A673 (cell line): ENCODE measurements around the gene ZC3H18. TPM values are rescaled to one million over a fixed set of nuclear protein-coding genes. Genes with fewer than 3 reads are reported as not detected.

ENCODE experiments used
- BruUV-seq: library from RNA; stranded (reverse); fragments of 400-500 nt; replicated peaks from 2 replicates; lab custom pipeline; 2021; lab: Mats Ljungman, UMichigan
- CTCF ChIA-PET: fragments of 300-600 bp; sonication (Branson Sonifier 250); formaldehyde crosslinking; loops from one replicate; lab custom pipeline; 2022; ENCODE audit warnings: antibody characterized with exemption; lab: Charles Lee
- POLR2A ChIA-PET: fragments of 300-600 bp; sonication (Branson Sonifier 250); formaldehyde crosslinking; loops from one replicate; lab custom pipeline; 2022; ENCODE audit warnings: antibody characterized with exemption; ENCODE audit not compliant: low non-redundant PET; lab: Charles Lee
- DNase-seq: peaks from one replicate; pipeline ENCODE4 v3.0.0-alpha.2; 2015; ENCODE audit warnings: low spot score
- H3K27ac ChIP-seq: fragments of 200-600 bp; sonication (generic); 2 replicates; pipeline ENCODE4 v1.5.1; 2016; ENCODE audit warnings: mixed run types, low read depth, mild to moderate bottlenecking, mixed read lengths, antibody characterized with exemption, low read length; ENCODE audit not compliant: poor library complexity, severe bottlenecking
- H3K27me3 ChIP-seq: fragments of 200-600 bp; sonication (generic); replicated peaks from 2 replicates; pipeline ENCODE4 v1.6.1; 2017; ENCODE audit warnings: mixed run types, low read depth, mild to moderate bottlenecking, mixed read lengths, antibody characterized with exemption, low read length; ENCODE audit not compliant: insufficient read depth, poor library complexity
- H3K36me3 ChIP-seq: fragments of 200-600 bp; sonication (generic); 2 replicates; pipeline ENCODE4 v1.6.1; 2016; ENCODE audit warnings: mixed run types, mild to moderate bottlenecking, mixed read lengths, antibody characterized with exemption, low read length; ENCODE audit not compliant: insufficient read depth, poor library complexity, severe bottlenecking
- H3K4me1 ChIP-seq: fragments of 200-600 bp; sonication (generic); 2 replicates; pipeline ENCODE4 v1.6.1; 2017; ENCODE audit warnings: mixed run types, mild to moderate bottlenecking, mixed read lengths, antibody characterized with exemption, low read length; ENCODE audit not compliant: insufficient read depth, poor library complexity, severe bottlenecking
- H3K4me3 ChIP-seq: fragments of 200-600 bp; sonication (generic); 2 replicates; pipeline ENCODE4 v1.5.1; 2016; ENCODE audit warnings: low read depth, mixed run types, mild to moderate bottlenecking, mixed read lengths, low read length; ENCODE audit not compliant: poor library complexity, severe bottlenecking
- H3K9me3 ChIP-seq: fragments of 200-600 bp; sonication (generic); 2 replicates; pipeline ENCODE4 v1.6.1; 2016; ENCODE audit warnings: mixed run types, low read depth, mild to moderate bottlenecking, mixed read lengths, antibody characterized with exemption, low read length; ENCODE audit not compliant: poor library complexity, severe bottlenecking
- CTCF ChIP-seq: fragments of 300-800, 200-600 bp; sonication (generic); conservative IDR thresholded peaks from 2 replicates; pipeline ENCODE4 v1.5.1; 2017; ENCODE audit warnings: low read depth, mild to moderate bottlenecking, antibody characterized with exemption, low read length, moderate library complexity, mixed read lengths
- EZH2 ChIP-seq: fragments of 200-600 bp; sonication (generic); IDR thresholded peaks from 2 replicates; pipeline ENCODE4 v1.6.1; 2017; ENCODE audit warnings: borderline replicate concordance, low read depth, mild to moderate bottlenecking, mixed read lengths, antibody characterized with exemption, low read length; ENCODE audit not compliant: poor library complexity, severe bottlenecking
- intact Hi-C: fragments of 100-400 bp; cut with micrococcal nuclease; formaldehyde crosslinking; loops from one replicate; pipeline ENCODE4 v1.10.0; 2022; ENCODE audit not compliant: unreplicated experiment
- total RNA-seq: library from RNA; stranded (reverse); gene quantifications from 2 replicates; pipeline ENCODE4 v1.2.3, GENCODE V29; 2021

The ZC3H18 gene
- total RNA-seq, 1 experiment from 2014 or later = 83.4 TPM

DNA sequence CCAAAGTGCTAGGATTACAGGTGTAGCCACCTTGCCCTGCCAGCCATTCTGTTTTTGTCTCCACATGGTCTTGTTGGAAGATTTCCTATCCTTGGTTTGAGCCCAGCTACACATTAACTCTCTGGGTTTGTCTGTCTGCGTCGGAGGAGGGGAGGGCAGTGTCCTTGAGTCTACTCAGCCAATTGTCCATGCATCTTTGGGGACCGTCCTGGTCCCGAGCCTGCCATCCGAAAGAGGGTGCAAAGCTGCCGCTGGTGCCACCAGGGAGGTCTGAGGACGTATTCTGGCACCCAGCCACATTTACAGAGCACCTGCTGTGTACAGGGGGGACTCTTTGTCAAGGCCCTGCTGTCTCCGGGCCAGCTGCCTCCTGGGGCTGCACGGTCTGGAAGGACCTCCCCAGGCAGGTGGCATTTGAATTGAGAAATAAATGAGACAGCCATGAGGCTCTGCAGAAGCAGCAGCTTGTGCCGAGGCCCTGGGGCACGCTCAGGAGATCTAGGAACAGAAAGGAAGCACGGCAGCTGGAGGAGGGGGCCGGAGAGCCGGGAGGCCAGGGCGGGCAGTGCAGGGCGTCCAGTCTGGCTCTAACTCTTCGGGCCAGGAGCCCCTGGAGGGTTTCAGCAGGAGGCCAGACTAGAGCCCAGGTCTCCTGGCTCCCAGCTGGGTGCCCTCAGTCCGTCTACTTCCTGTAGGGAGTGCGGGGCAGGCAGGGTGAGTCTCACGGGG is 79.2 kb downstream of the ZC3H18 start:
- CTCF ChIA-PET = no interaction called here

DNA sequence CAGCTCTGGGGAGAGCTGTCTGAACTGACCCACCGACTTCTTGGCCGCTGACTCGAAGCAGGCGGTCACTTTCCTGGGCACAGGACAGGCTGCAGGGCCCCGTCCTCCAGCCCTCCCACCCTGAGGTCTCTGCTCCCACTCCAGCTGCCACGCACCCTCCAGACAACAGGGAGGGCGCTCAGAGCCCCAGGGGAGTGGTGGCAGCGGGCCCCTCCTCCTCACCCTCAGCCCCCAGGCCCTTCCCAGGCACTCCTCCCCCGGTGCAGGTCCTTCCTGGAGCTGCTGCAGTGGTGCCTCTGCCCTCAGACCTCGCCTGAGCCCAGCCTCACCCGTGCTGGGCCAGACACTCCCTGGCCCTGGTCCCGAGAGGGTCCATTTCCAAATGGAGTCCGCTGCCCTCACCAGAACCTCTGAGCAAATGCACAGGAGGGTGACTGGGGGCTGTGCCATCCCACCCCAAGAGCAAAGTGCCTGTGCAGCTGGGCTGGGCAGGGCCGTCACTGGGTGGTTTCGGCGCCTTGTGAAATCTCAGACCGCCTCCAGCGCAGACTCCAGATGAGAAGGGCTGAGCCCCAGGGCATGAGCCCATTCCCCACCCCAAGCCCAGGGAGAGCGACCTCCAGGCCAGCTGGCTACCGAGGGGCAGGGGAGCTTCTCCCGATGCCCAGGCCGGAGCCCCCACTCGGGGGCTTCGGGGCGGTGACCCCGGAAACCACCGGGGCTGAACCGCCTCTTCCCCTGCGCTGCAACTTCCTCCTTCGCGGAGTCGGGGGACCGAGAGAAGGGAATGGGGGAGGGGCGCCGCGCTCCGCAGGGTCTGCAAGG is 79.9 kb downstream of the ZC3H18 start:
- CTCF ChIA-PET = no interaction called here
- POLR2A ChIA-PET = no interaction called here
- Histone ChIP-seq H3K4me1 (peaks cover 17% of the 10 kb centered on the region), H3K27me3 (no peaks in the 10 kb centered on the region), H3K4me3 (peak overlapping the region; percentile 74), H3K27ac (peak overlapping the region; percentile 70), H3K9me3 (no peaks in the 10 kb centered on the region), H3K36me3 (peaks cover 19% of the 10 kb centered on the region)
- no peak for TF ChIP-seq CTCF
- no peak for TF ChIP-seq EZH2
- BruUV-seq = no TSS peak
- intact Hi-C loops = no loop called here
- DNase-seq = no peak

More for the DNA sequence above, 79.2 kb downstream of the ZC3H18 start:
- intact Hi-C loops = no loop called here
- Histone ChIP-seq H3K27ac (peak overlapping the region; percentile 70), H3K9me3 (no peaks in the 10 kb centered on the region), H3K27me3 (no peaks in the 10 kb centered on the region), H3K36me3 (peaks cover 12% of the 10 kb centered on the region), H3K4me3 (peak overlapping the region; percentile 74), H3K4me1 (peaks cover 17% of the 10 kb centered on the region)
- TF ChIP-seq CTCF (no peak), EZH2 (no peak)
- BruUV-seq = no TSS peak
- POLR2A ChIA-PET = interaction anchor here (0.7 kb wide), 1 partner anchor 134 kb away, joined by 6 read pairs; no protein-coding TSS in a partner anchor
- no peak for DNase-seq

- ChIA-PET CTCF (no interaction called here), POLR2A (no interaction called here)
- BruUV-seq = no TSS peak
- peak within 1 kb of the TSS; percentile 70 for H3K27ac ChIP-seq
- no peak for TF ChIP-seq CTCF
- TF ChIP-seq EZH2 = no peak
- no peaks in the 10 kb centered on the region for H3K27me3 ChIP-seq
- no peaks in the 10 kb centered on the region for H3K9me3 ChIP-seq
- H3K36me3 ChIP-seq = peaks cover 26% of the 10 kb centered on the region
- DNase-seq = peak; percentile 69
- intact Hi-C loops = no loop called here
- peak within 1 kb of the TSS; percentile 74 for H3K4me3 ChIP-seq
- H3K4me1 ChIP-seq = peaks cover 17% of the 10 kb centered on the region
Observed at GRCh38 chr16:88650749-88651275, 80.6 kb downstream of the ZC3H18 start, which contains the start of gene CYBA. Gene CYBA, minus strand, starts transcription at chr16:88651053. Its CDS starts 40 bp downstream, at chr16:88651013.
